HG03135 (cell line): Measurements from ENCODE around the gene KRTAP27-1.

Source experiments
- ATAC-seq: cut with Tn5 transposase; IDR thresholded peaks from one replicate; pipeline ENCODE4 v1.9.1; 2021; ENCODE audit warnings: mild to moderate bottlenecking, moderate library complexity; ENCODE audit not compliant: unreplicated experiment

Gene KRTAP27-1

DNA sequence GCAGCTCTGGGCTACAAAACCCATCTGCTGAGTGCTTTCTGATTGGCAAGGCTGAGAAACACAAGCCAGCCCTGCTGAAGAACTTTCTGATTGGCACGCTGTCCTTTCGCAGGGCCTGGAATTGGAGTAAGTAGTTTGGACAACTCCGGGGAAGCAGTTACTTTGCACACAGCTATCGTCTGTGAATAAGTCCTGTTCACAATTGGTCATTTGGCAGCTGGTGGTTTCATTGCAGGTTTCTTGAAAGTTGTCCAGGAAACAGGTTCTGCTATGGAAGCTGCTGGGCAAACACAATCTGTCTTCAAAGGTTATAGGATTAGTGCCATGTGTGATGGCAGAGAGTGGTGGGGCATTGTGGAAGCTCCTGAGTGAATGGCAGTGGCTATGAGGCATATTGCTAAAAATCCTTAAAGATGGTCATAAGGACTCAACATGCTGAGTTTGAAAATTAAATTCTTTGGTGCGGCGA lies at the start of gene KRTAP27-1:
TSS of gene KRTAP27-1 (minus strand) at position 419 of the 469 bp plus-strand sequence. CDS start at position 393, 26 bp downstream.
- ATAC-seq = no peak

- no peak for ATAC-seq
These were observed 44.7 kb upstream of the KRTAP27-1 start for GRCh38 chr21:30382201-30382600.

DNA sequence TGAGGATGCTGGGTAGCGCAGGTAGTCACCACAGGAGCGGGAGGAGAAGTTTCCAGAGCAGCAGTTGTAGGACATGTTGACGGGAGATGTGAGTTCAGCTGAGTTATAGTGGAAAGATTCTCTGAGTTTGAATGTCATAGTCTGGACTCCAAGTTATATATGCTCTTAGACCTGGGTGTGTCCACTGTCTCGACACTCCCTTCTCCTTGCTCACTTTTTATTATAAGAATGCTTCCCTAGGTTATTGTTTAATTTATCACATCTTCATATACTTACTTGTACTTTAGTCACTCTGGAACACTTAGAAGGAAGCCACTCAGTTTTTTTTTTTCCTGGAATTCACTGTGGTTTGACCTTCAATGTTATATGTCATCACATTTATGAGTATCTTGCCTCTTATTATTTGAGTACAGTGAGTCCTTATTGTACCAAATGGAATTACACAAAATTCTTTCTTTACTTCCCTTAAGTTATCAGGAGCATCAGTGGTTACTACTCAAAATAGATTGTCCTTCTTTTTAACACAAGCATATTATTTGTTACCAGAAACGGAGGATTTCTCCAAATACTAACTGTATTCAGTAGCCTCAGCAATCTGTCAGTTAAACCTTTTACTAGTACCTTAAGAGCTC lies 34.8 kb upstream of the KRTAP27-1 start, which contains the start of gene KRTAP13-2:
TSS of gene KRTAP13-2 (minus strand) at position 133 of the 632 bp plus-strand sequence. CDS start at position 75, 58 bp downstream.
- ATAC-seq = no peak

GRCh38 chr21:30355906-30356305 lies 18.4 kb upstream of the KRTAP27-1 start:
- no peak for ATAC-seq

- ATAC-seq = no peak
These were observed 17.0 kb upstream of the KRTAP27-1 start for GRCh38 chr21:30354308-30355005.

DNA sequence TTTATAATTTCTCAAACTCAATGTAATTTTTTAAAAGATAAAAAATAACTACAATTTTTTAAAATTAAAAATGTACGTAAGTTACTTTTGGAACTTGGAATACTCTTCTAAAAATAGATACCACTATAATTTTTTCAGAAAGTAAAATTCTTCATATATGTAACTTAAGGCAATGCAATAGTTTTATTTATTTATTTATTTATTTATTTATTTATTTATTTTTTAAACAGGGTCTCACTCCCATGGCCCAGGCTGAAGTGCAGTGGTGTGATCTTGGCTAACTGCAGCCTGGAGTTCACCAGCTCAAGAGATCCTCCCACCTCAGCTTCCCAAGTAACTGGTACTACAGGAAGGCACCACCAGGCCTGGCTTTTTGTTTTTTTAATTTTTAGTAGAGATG lies 14.0 kb upstream of the KRTAP27-1 start:
- ATAC-seq = no peak

DNA sequence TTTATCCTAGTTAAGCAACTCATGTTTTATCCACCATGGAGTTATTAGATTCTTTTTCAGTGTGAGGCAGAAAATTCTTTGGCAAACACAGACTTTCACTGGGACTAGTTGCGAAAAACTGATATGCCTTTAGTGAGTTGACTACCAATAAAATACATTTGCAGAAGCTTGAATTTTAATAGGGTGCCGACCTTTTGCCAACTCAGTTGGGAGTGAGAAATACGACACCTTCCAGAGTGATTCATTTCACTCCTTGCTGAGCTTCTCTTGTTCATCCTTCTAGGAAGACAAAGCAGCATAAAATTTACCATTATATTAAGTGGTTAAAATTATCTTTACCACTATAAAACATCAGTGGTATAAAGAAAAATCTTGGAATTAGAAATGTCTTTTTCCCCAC lies 12.1 kb upstream of the KRTAP27-1 start:
- no peak for ATAC-seq

DNA sequence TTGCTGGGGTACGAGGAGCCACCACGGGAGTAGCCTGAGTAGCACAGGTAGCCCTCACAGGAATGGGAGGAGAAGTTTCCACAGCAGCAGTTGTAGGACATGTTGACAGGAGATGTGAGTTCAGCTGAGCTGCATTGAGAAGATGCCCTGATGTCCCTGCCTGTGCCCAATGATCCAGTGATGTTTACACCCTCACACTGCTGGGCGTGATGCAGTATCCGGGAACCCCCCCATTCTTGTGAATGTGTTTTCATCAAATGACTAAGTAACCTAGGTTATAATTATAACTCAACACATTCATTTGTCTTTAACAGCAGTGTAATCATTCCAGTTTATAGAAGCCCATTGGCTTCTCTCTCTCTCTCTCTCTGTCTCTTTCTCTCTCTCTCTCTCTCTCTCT lies 11.0 kb upstream of the KRTAP27-1 start, which contains the start of gene KRTAP23-1:
TSS of gene KRTAP23-1 (minus strand) at position 101 of the 400 bp plus-strand sequence. CDS start at position 101, 0 bp downstream.
- no peak for ATAC-seq

DNA sequence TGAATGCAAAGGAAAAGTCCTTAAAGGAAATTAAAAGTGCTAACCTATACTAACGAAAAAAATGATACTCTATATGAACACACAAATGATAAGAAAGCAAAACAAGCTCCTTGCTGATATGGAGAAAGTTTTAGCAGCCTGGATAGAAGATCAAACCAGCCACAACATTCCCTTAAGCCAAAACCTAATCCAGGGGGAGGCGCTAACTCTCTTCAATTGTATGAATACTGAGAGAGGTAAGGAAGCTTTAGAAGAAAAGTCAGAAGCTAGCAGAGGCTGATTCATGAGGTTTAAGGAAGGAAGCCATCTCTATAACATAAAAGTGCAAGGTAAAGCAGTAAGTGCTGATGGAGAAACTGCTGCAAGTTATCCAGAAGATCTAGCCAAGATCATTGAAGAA lies 7.5 kb upstream of the KRTAP27-1 start:
- ATAC-seq = no peak

GRCh38 chr21:30340714-30341573 lies 3.5 kb upstream of the KRTAP27-1 start:
- ATAC-seq = no peak

DNA sequence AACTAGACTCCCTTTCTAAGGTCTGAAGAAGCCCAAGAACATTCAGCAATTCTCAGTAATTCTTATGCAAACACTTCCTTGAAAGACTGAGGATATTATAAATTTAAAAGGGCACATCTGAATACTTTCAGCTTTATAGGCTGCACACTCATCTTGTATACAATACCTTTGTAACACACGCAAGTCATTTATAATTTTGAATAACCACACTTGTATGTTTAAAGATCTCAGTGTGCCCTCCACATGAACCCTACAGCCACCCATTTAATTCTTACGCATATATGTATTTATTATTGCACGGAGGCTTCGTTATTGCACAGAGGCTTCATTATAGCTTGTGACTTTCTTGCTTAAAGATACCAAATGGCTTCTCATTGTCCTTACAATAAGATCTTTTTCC lies 1.2 kb upstream of the KRTAP27-1 start:
- no peak for ATAC-seq

DNA sequence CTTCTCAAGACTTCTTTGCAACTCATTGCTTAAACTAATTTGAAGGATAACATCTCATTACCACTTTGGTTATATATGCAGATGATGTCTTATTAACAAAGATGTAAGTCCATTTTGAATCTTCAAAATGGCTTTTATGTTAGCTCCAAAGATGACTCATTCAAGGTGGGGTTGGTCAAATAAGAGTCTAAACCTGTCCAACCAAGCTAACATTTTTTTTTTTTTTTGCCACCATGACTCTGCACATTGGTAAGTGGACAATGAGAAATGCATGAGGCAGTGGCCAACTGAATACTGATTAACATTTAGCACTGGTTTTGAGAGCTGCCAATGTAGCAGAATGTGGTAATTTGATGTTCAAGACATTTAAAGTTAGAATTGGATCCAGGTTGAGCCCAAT lies 278 bp upstream of the KRTAP27-1 start:
- no peak for ATAC-seq

- no peak for ATAC-seq
These were observed 898 bp downstream of the KRTAP27-1 start for GRCh38 chr21:30336596-30336995.

GRCh38 chr21:30333736-30334135 lies 3.8 kb downstream of the KRTAP27-1 start:
- no peak for ATAC-seq

- no peak for ATAC-seq
These were observed 4.8 kb downstream of the KRTAP27-1 start for GRCh38 chr21:30332681-30333080.

- ATAC-seq = no peak
These were observed 8.2 kb downstream of the KRTAP27-1 start for GRCh38 chr21:30329203-30329875.

DNA sequence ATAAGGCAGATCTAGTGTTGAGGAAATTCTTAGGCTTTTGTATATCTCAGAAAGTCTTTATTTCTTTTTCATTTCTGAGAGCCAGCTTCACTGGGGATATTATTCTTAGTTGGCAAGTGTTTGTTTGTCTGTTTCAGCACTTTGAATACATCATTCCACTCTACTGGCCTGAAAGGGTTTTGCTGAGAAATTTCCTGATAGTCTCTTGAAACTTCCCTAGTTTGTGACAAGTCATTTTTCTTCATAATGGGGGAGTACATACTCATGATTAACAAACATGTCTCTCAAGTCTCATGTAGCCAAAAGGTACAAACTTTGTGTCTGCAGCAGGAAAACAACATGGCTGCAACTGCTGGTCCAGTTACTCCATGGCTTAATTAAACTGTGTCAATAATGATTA lies 11.1 kb downstream of the KRTAP27-1 start:
- no peak for ATAC-seq

DNA sequence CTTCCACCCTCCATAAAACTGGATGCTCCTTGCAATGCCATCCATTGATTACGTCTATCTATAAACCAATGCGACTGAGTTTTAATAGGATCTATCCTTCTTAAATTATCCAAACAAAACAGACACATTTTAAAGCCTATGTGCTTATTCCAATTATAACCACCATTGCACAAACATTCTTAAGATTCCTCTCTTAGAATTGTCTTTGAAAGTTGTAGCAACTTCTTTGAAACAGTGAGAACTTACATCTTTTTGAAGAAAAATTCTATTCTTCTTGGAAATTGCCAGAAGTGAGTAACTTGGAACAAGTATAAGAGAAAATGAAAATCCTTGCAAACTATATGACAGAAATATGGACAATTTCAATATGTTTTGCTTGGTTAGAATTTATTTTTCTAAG lies 17.3 kb downstream of the KRTAP27-1 start, which contains the start of gene KRTAP26-1:
TSS of gene KRTAP26-1 (minus strand) at position 101 of the 400 bp plus-strand sequence. CDS start 280 bp downstream, outside the sequence.
- ATAC-seq = no peak

DNA sequence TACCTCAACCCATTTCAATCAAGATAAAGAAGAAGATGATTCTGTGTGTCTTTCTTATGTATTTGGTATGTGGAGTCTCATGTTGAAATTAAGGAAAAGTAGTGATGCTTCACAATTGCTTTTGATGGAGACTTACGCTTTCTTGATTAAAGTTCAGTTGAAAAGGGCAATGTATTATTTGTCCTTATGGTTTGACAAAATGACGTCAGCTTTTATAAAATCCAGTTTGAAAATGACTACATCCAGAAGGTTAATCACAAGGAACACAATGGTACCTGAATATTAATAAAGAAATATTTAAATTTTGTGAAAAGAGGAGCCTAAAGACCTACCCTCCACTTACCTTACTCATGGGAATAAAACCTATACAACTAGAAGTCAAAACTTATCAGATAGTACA lies 21.8 kb downstream of the KRTAP27-1 start:
- ATAC-seq = no peak

DNA sequence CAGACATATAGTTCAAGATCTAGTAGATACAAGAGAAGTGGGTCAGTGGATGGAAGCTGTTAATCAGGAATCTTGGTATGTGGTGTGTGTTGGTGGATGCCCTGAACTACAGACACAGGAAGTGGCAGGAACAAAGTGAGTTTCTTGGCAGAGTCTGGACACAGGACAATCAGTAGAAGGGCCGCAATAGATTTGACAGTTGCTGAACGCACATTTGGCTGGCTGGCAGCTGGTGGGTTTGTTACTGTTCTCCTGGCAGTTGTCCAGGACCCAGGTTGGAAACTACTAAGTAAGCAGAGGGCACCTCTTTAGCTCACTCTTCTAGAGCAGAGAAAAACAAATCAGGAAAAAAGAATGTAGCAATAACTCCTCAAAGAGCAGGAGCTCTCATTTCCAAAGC lies 30.6 kb downstream of the KRTAP27-1 start:
- ATAC-seq = no peak

DNA sequence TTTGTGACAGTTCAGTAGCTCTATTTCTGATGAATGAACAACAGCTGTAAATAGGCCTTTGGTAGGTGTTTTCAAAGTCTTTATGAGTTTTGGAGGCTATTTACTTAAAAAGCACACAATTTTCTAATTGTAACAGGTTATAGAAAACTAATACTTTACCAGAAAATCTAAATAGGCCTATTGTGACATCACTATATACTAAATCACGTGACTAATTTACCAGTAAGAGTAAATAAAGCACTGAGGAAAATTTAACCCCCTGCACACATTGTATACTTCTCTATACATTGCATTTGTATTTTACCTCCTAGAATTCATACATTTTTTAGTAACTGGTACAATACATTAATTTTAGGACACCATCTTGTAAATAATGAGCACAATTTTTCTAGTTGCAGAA lies 32.4 kb downstream of the KRTAP27-1 start:
- ATAC-seq = no peak
